Stimulated activated CD4-positive, alpha-beta T cell treated with anti-CD3 and anti-CD28 coated beads, Interleukin-2, amount 100 ng/mL, for 24 hours (primary cell): ENCODE measurements around the gene CEBPE.

Source experiments
- DNase-seq, 2 donors: peaks; one replicate each; pipeline ENCODE4 v3.0.0-alpha.2; 2020

The CEBPE gene

GRCh38 chr14:23071921-23072539, 47.0 kb downstream of the CEBPE start:
- DNase-seq: no peak

- DNase-seq: peak; percentile 76 to 83
These were observed 47.7 kb downstream of the CEBPE start for GRCh38 chr14:23071244-23071920.

GRCh38 chr14:23070262-23071129, 48.6 kb downstream of the CEBPE start:
- no peak for DNase-seq

GRCh38 chr14:23069413-23069806, 49.6 kb downstream of the CEBPE start:
- no peak for DNase-seq

GRCh38 chr14:23068789-23069412, 50.2 kb downstream of the CEBPE start:
- peak; percentile 72 to 77 for DNase-seq

- no peak for DNase-seq
These were observed 50.9 kb downstream of the CEBPE start for GRCh38 chr14:23067847-23068788.
